PC-9 (cell line): ENCODE results near the gene THEMIS.

Experiments
- CTCF ChIP-seq: fragments of 200-600 bp; sonication (generic); conservative IDR thresholded peaks from 2 replicates; pipeline ENCODE4 v1.6.1; 2017; ENCODE audit warnings: mixed run types, antibody characterized with exemption, mild to moderate bottlenecking, moderate library complexity
- EZH2 ChIP-seq: fragments of 200-600 bp; sonication (generic); IDR thresholded peaks from 2 replicates; pipeline ENCODE4 v1.8.0; 2017; ENCODE audit warnings: antibody characterized with exemption, low read depth

- no peak for TF ChIP-seq CTCF
- no peak for TF ChIP-seq EZH2
These were observed 132.1 kb downstream of the THEMIS start for GRCh38 chr6:127768745-127769144.
